Psoas muscle (tissue), 8 donors: ENCODE measurements around the gene BCAS3. TPM values are rescaled to one million over a fixed set of nuclear protein-coding genes. Genes with fewer than 3 reads are reported as not detected.
"Not testable (repeated sequence)": the region's sequence is repeated elsewhere in the genome, so short reads cannot be mapped to it uniquely, and the experiment has no call there.

ENCODE experiments used
- ATAC-seq, 4 donors: fragments of 200-7000 bp; cut with Tn5 transposase; one replicate each; pipeline ENCODE4 v1.9.1; 2020; ENCODE audit warnings: moderate library complexity in 3 of 4, mild to moderate bottlenecking in 2 of 4
- DNase-seq, 2 donors: peaks; one replicate each; pipeline ENCODE4 v3.0.0-alpha.2; 2020
- H3K27ac ChIP-seq: fragments of 200-600 bp; one replicate; pipeline ENCODE4 v1.8.0; 2022
- H3K27me3 ChIP-seq, 3 donors: fragments of 200-600 bp in 1 of 3; one replicate each; pipeline versions ENCODE4 v1.6.1 to v1.8.0; 2013 to 2022; ENCODE audit warnings: low read length in 2 of 3, mild to moderate bottlenecking in 2 of 3, moderate library complexity in 1 of 3; ENCODE audit not compliant: insufficient read depth in 3 of 3
- H3K36me3 ChIP-seq, 2 donors: fragments of 200-600 bp in 1 of 2; one replicate each; pipeline versions ENCODE4 v1.6.1 to v1.8.0; 2013 to 2022; ENCODE audit warnings: low read depth in 1 of 2, mild to moderate bottlenecking in 1 of 2, moderate library complexity in 1 of 2; ENCODE audit not compliant: insufficient read depth in 1 of 2
- H3K4me1 ChIP-seq: fragments of 200-600 bp; one replicate; pipeline ENCODE4 v1.8.0; 2022
- H3K4me3 ChIP-seq: fragments of 200-600 bp; one replicate; pipeline ENCODE4 v1.8.0; 2022; ENCODE audit warnings: mild to moderate bottlenecking
- H3K9me3 ChIP-seq: fragments of 200-600 bp; one replicate; pipeline ENCODE4 v1.8.0; 2022
- WGBS, 3 donors: extraction: QIAGEN DNeasy Blood & Tissue Kit; methylation state at CpG; one replicate each; pipeline versions ENCODE4 v1.1.6 to v1.1.7; 2013; 5-methylcytosine and 5-hydroxymethylcytosine counted together
- intact Hi-C, 2 donors: fragments of 100-400 bp; cut with DNase I; formaldehyde crosslinking; loops; one replicate each; pipeline versions ENCODE4 v1.11.0 to v1.14.2; 2022
- polyA plus RNA-seq, 3 donors: library from polyadenylated mRNA; stranded (reverse); fragments of 200-250 nt; gene quantifications; one replicate each; pipeline ENCODE4 v1.2.3, GENCODE V29; 2013
- total RNA-seq, 4 donors: library from RNA; stranded (reverse); fragmentation: NEBNext Ultra II Directional in 2 of 4; extraction: Animal tissue kit (Norgen Biotek cat#: 25700) in 2 of 4; gene quantifications; one replicate each; pipeline versions ENCODE4 v1.2.1 to v1.2.4, GENCODE V29; 2021 to 2023
- TF ChIP-seq, protein P1 (sequence below): fragments of 200-600 bp; IDR thresholded peaks from one replicate; pipeline ENCODE4 v1.8.0; 2022; ENCODE audit warnings: antibody characterized with exemption
- donor health status: healthy with polysubstance abuse.
- donor health status: DM: no; HTN: no; CAD: no; lungs with moderate emphysema.
- donor health status: Bipolar disorder and iron deficiency.
- donor health status: healthy.
- donor health status: DM: yes; HTN: yes; CAD: no.
- donor health status: DM: no; HTN: no; CAD: no.
- donor health status: DM: no; HTN: no; CAD: no.
- donor health status: DM: yes; HTN: yes; CAD: no.

BCAS3 gene
- total and polyA plus RNA-seq, 7 donors, result 2.4 to 28.8 (median 15.0) TPM

- TF ChIP-seq, protein P1, sequence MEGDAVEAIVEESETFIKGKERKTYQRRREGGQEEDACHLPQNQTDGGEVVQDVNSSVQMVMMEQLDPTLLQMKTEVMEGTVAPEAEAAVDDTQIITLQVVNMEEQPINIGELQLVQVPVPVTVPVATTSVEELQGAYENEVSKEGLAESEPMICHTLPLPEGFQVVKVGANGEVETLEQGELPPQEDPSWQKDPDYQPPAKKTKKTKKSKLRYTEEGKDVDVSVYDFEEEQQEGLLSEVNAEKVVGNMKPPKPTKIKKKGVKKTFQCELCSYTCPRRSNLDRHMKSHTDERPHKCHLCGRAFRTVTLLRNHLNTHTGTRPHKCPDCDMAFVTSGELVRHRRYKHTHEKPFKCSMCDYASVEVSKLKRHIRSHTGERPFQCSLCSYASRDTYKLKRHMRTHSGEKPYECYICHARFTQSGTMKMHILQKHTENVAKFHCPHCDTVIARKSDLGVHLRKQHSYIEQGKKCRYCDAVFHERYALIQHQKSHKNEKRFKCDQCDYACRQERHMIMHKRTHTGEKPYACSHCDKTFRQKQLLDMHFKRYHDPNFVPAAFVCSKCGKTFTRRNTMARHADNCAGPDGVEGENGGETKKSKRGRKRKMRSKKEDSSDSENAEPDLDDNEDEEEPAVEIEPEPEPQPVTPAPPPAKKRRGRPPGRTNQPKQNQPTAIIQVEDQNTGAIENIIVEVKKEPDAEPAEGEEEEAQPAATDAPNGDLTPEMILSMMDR, result no peak
- intact Hi-C loops, result no loop called here
- no peak for DNase-seq
- H3K36me3 ChIP-seq, result no peaks in the 10 kb centered on the region
- H3K9me3 ChIP-seq, result no peaks in the 10 kb centered on the region
- no peak overlapping the region for H3K4me3 ChIP-seq
- no peak overlapping the region for H3K27ac ChIP-seq
- H3K4me1 ChIP-seq, result no peaks in the 10 kb centered on the region
- 51 to 54% (median 52%) methylated on average over 11 of the region's 11 CpGs for WGBS, 3 donors
- peaks cover 0 to 37% (median 4%) of the 10 kb centered on the region in 3 donors for H3K27me3 ChIP-seq
- ATAC-seq, result no peak
Observed at GRCh38 chr17:61425682-61426481, 748.2 kb downstream of the BCAS3 start.

- 76 to 81% (median 81%) methylated on average over 10 of the region's 10 CpGs for WGBS, 3 donors
- peaks cover 0 to 30% (median 4%) of the 10 kb centered on the region in 3 donors for H3K27me3 ChIP-seq
- H3K27ac ChIP-seq, result no peak overlapping the region
- no peaks in the 10 kb centered on the region for H3K4me1 ChIP-seq
- H3K36me3 ChIP-seq, result no peaks in the 10 kb centered on the region
- intact Hi-C loops, result no loop called here
- ATAC-seq (no peak), DNase-seq (no peak)
- TF ChIP-seq, protein P1, result no peak
- H3K4me3 ChIP-seq, result no peak overlapping the region
- H3K9me3 ChIP-seq, result no peaks in the 10 kb centered on the region
Observed at GRCh38 chr17:61426482-61427304, 749.0 kb downstream of the BCAS3 start.

GRCh38 chr17:61427567-61427966 lies 749.9 kb downstream of the BCAS3 start:
- TF ChIP-seq, protein P1, result no peak
- DNase-seq (no peak), ATAC-seq (no peak)
- H3K36me3 ChIP-seq, result no peaks in the 10 kb centered on the region
- no peaks in the 10 kb centered on the region for H3K9me3 ChIP-seq
- no peaks in the 10 kb centered on the region for H3K4me1 ChIP-seq
- intact Hi-C loops, result no loop called here
- no peak overlapping the region for H3K27ac ChIP-seq
- H3K27me3 ChIP-seq, result peaks cover 0 to 22% (median 1%) of the 10 kb centered on the region in 3 donors
- no peak overlapping the region for H3K4me3 ChIP-seq

- intact Hi-C loops, result no loop called here
- TF ChIP-seq, protein P1, result no peak
- Histone ChIP-seq H3K36me3 (no peaks in the 10 kb centered on the region), H3K4me3 (no peak overlapping the region), H3K4me1 (no peaks in the 10 kb centered on the region), H3K9me3 (no peaks in the 10 kb centered on the region), H3K27me3 (peaks cover 0 to 13% (median 0%) of the 10 kb centered on the region in 3 donors), H3K27ac (no peak overlapping the region)
- no peak for ATAC-seq
- no peak for DNase-seq
- 39 to 64% (median 61%) methylated on average over 1 of the region's 1 CpG for WGBS, 3 donors
Observed at GRCh38 chr17:61429274-61429673, 751.6 kb downstream of the BCAS3 start.

- not testable (repeated sequence) for H3K27me3 ChIP-seq
- WGBS, 3 donors, result 92 to 96% (median 93%) methylated on average over 6 of the region's 6 CpGs
Observed at GRCh38 chr17:61429831-61430230, 752.2 kb downstream of the BCAS3 start.

More at GRCh38 chr17:61429831-61430230, 752.2 kb downstream of the BCAS3 start:
- intact Hi-C loops, H3K36me3 ChIP-seq, H3K9me3 ChIP-seq, H3K27ac ChIP-seq, ATAC-seq, DNase-seq, H3K4me1 ChIP-seq, H3K4me3 ChIP-seq: not testable (repeated sequence)
